GM10266 (cell line): ENCODE measurements around the gene GLIPR1.

Experiments used
- DNase-seq: peaks from one replicate; pipeline ENCODE4 v3.0.0; 2012; ENCODE audit errors: extremely low spot score
- TF ChIP-seq, protein P1 (sequence below): IDR thresholded peaks from 2 replicates; pipeline ENCODE4 v1.5.1; 2012; ENCODE audit warnings: mild to moderate bottlenecking, low read depth; ENCODE audit not compliant: control insufficient read depth, insufficient read depth; ENCODE audit errors: missing control alignments

The GLIPR1 gene

GRCh38 chr12:75487308-75487707 lies 6.8 kb downstream of the GLIPR1 start:
- no peak for DNase-seq

DNA sequence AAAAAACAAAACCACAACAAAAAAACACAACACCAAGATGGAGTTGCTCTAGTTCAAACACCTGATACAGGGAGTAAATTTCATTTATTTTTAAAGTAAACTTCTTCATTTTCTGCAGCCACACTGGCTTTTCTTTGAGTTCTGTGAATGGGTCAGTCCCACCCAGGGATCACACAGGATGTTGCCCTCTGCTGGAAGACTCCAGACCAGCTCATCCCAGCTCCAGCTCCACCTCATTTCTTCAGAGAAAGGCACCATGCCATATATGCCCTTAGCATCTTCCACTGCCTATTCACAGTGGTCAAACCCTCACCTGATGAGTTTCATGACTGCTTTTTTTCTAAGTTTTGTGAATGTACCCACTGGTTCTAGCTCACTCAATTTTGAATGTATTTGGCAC lies 8.0 kb downstream of the GLIPR1 start:
- TF ChIP-seq, protein P1, sequence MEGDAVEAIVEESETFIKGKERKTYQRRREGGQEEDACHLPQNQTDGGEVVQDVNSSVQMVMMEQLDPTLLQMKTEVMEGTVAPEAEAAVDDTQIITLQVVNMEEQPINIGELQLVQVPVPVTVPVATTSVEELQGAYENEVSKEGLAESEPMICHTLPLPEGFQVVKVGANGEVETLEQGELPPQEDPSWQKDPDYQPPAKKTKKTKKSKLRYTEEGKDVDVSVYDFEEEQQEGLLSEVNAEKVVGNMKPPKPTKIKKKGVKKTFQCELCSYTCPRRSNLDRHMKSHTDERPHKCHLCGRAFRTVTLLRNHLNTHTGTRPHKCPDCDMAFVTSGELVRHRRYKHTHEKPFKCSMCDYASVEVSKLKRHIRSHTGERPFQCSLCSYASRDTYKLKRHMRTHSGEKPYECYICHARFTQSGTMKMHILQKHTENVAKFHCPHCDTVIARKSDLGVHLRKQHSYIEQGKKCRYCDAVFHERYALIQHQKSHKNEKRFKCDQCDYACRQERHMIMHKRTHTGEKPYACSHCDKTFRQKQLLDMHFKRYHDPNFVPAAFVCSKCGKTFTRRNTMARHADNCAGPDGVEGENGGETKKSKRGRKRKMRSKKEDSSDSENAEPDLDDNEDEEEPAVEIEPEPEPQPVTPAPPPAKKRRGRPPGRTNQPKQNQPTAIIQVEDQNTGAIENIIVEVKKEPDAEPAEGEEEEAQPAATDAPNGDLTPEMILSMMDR, result peak; percentile 39
- DNase-seq, result no peak

More at GRCh38 chr12:75487308-75487707, 6.8 kb downstream of the GLIPR1 start:
- TF ChIP-seq, protein P1, result no peak

GRCh38 chr12:75489187-75489586 lies 8.6 kb downstream of the GLIPR1 start:
- no peak for DNase-seq
- TF ChIP-seq, protein P1, result no peak

DNA sequence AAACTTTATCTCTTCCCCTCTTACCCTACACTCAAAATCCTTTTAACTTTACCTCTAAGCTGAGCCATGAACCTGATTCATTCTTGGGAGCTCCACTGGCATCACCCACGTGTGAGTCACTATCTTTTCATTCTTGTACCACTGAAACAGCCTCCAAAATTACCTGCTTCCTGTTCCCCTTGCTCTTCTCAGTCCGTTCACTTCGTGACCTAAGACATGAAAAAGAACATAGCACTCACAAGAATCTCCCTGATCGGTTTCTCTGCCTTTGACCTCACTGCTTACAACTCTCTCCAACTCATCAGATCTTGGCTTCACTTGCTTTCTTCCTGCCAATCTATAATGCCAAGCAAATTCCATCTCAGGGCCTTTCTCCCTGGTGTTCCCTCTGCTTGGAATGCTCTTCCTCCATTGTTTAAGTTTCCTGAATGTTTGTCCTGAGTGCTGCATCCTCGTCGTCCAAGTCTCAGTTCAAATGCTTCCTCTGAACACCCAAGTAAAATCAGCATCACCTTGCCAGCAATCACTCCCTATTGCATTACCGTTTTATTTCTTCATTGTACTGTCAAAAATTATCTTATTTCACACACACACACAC lies 9.2 kb downstream of the GLIPR1 start:
- TF ChIP-seq, protein P1, result no peak
- DNase-seq, result no peak

GRCh38 chr12:75491169-75491568 lies 10.6 kb downstream of the GLIPR1 start:
- no peak for DNase-seq

GRCh38 chr12:75503459-75503858 lies 22.9 kb downstream of the GLIPR1 start:
- DNase-seq, result no peak
- TF ChIP-seq, protein P1, result no peak

More at GRCh38 chr12:75491169-75491568, 10.6 kb downstream of the GLIPR1 start:
- TF ChIP-seq, protein P1, result no peak

DNA sequence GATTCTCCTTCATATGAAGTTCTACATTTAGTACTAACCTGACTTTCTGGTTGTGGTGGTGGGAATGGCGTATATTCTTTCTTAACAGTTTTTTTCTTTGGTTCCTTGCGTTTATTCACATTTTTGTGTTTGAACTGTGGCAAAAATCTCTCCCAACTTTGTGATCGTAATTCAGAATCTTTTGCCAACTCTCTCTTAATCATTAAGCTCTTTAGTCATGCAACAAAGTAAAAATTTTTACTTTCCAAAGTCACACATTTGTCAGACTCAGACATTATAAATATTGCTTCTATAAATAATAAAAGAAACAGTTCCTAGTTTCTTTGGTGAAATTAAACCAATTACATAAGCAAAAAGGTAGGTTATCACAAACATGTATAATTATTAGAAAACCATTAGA lies 23.3 kb downstream of the GLIPR1 start:
- TF ChIP-seq, protein P1, result no peak
- DNase-seq, result no peak
